Prostate gland (tissue), 2 donors: ENCODE results near the gene PRICKLE3.
"Not testable (repeated sequence)": the region's sequence is repeated elsewhere in the genome, so short reads cannot be mapped to it uniquely, and the experiment has no call there.

ENCODE experiments used
- POLR2A ChIP-seq: fragments of 450-650 bp; IDR thresholded peaks from one replicate; pipeline ENCODE4 v1.6.1; 2016; ENCODE audit warnings: antibody characterized with exemption, mild to moderate bottlenecking
- POLR2AphosphoS5 ChIP-seq: sonication (generic); formaldehyde crosslinking; IDR thresholded peaks from one replicate; pipeline ENCODE4 v1.6.1; 2017; ENCODE audit warnings: antibody characterized with exemption
- TF ChIP-seq, protein P1 (sequence below), 4 experiments: fragments of 200-600 bp in 2 of 4; fragments of 450-650 bp in 2 of 4; sonication (generic) in 2 of 4; IDR thresholded peaks; 1 replicate in 3 of 4; 2 replicates in 1 of 4; pipeline ENCODE4 v1.5.1; 2016 to 2019; ENCODE audit warnings: antibody characterized with exemption in 4 of 4, mild to moderate bottlenecking in 2 of 4, moderate library complexity in 2 of 4

DNA sequence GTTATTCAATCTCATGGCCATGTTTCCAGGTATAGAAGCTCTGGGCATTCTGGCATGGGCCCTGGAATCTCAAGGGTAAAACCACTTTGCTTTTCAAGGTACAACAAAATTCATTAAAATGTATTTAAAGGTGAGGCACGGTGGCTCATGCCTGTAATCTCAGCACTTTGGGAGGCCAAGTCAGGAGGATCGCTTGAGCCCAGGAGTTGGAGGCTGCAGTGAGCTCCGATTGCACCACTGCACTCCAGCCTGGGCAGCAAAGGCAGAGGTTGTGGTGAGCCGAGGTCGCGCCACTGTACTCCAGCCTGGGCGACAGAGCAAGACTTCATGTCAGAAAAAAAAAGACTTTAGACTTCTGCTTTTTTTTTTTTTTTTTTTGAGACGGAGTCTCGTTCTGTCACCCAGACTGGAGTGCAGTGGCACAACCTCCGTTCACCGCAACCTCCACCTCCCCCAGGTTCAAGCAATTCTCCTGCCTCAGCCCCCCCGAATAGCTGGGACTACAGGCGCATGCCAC, 58.4 kb downstream of the PRICKLE3 start:
- TF ChIP-seq, protein P1, sequence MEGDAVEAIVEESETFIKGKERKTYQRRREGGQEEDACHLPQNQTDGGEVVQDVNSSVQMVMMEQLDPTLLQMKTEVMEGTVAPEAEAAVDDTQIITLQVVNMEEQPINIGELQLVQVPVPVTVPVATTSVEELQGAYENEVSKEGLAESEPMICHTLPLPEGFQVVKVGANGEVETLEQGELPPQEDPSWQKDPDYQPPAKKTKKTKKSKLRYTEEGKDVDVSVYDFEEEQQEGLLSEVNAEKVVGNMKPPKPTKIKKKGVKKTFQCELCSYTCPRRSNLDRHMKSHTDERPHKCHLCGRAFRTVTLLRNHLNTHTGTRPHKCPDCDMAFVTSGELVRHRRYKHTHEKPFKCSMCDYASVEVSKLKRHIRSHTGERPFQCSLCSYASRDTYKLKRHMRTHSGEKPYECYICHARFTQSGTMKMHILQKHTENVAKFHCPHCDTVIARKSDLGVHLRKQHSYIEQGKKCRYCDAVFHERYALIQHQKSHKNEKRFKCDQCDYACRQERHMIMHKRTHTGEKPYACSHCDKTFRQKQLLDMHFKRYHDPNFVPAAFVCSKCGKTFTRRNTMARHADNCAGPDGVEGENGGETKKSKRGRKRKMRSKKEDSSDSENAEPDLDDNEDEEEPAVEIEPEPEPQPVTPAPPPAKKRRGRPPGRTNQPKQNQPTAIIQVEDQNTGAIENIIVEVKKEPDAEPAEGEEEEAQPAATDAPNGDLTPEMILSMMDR (IDR thresholded peaks at IDR 0.05) = not testable (repeated sequence)
- TF ChIP-seq POLR2AphosphoS5, POLR2A: not testable (repeated sequence)
